Measurements from ENCODE around the gene C2CD4C. TPM values are rescaled to one million over a fixed set of nuclear protein-coding genes. Genes with fewer than 3 reads are reported as not detected.

The C2CD4C gene
- total and polyA plus RNA-seq, 4 donors = 0.88 to 1.4 (median 1.2) TPM

- Histone ChIP-seq H3K4me1 (ENCODE audit: control insufficient read depth in 5 of 5, insufficient read depth in 5 of 5, low read length in 5 of 5) (peaks cover 0 to 9% (median 0%) of the 10 kb centered on the region in 5 donors), H3K27ac (ENCODE audit: low read depth in 1 of 2, low read length in 1 of 2) (peak overlapping the region in 1 of 2 donors; percentile 6), H3K9ac (ENCODE audit: insufficient read depth in 1 of 2, low read length in 2 of 2) (no peak overlapping the region), H3K27me3 (ENCODE audit: control insufficient read depth in 3 of 3, insufficient read depth in 3 of 3, low read length in 2 of 3) (no peaks in the 10 kb centered on the region), H3K9me3 (ENCODE audit: control insufficient read depth in 4 of 4, insufficient read depth in 3 of 4, low read length in 3 of 4) (peaks cover 0 to 2% (median 0%) of the 10 kb centered on the region in 4 donors), H3K4me3 (no peak overlapping the region), H3K36me3 (ENCODE audit: control insufficient read depth in 4 of 4, insufficient read depth in 4 of 4, low read length in 4 of 4) (no peaks in the 10 kb centered on the region)
- WGBS, 2 donors = 37 to 49% methylated on average over 31 of the region's 31 CpGs
- TF ChIP-seq, protein P1, sequence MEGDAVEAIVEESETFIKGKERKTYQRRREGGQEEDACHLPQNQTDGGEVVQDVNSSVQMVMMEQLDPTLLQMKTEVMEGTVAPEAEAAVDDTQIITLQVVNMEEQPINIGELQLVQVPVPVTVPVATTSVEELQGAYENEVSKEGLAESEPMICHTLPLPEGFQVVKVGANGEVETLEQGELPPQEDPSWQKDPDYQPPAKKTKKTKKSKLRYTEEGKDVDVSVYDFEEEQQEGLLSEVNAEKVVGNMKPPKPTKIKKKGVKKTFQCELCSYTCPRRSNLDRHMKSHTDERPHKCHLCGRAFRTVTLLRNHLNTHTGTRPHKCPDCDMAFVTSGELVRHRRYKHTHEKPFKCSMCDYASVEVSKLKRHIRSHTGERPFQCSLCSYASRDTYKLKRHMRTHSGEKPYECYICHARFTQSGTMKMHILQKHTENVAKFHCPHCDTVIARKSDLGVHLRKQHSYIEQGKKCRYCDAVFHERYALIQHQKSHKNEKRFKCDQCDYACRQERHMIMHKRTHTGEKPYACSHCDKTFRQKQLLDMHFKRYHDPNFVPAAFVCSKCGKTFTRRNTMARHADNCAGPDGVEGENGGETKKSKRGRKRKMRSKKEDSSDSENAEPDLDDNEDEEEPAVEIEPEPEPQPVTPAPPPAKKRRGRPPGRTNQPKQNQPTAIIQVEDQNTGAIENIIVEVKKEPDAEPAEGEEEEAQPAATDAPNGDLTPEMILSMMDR (IDR thresholded peaks at IDR 0.05; ENCODE audit: control extremely low read depth, extremely low read depth) = no peak
- ATAC-seq (ENCODE audit: insufficient read depth, low FRiP score) = no peak
- peak in 2 of 3 donors; percentile 13 to 49 for DNase-seq
These were observed 39.0 kb upstream of the C2CD4C start for GRCh38 chr19:447816-448560.

DNA sequence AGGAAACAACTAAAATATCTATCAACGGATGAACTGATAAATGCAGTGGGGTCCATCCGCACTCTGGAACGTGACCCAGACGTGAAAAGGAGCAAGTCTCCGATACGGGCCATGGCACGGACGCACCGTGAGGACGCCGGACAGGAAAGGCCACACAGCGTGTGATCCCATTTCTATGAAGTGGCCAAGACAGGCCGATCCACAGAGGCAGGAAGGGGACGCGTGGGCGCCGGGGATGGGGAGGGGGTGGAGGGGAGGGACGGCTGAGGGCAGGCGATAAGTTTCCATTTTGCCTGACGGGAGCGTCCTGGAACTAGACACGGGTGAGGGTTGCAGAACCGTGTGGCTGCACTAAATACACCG lies 38.1 kb upstream of the C2CD4C start:
- H3K9ac ChIP-seq (ENCODE audit: insufficient read depth in 1 of 2, low read length in 2 of 2) = no peak overlapping the region
- H3K27me3 ChIP-seq (ENCODE audit: control insufficient read depth in 3 of 3, insufficient read depth in 3 of 3, low read length in 2 of 3) = no peaks in the 10 kb centered on the region
- ATAC-seq (ENCODE audit: insufficient read depth, low FRiP score) = no peak
- H3K36me3 ChIP-seq (ENCODE audit: control insufficient read depth in 4 of 4, insufficient read depth in 4 of 4, low read length in 4 of 4) = no peaks in the 10 kb centered on the region
- H3K9me3 ChIP-seq (ENCODE audit: control insufficient read depth in 4 of 4, insufficient read depth in 3 of 4, low read length in 3 of 4) = peaks cover 0 to 3% (median 0%) of the 10 kb centered on the region in 4 donors
- H3K4me1 ChIP-seq (ENCODE audit: control insufficient read depth in 5 of 5, insufficient read depth in 5 of 5, low read length in 5 of 5) = peaks cover 0 to 9% (median 0%) of the 10 kb centered on the region in 5 donors
- no peak overlapping the region for H3K27ac ChIP-seq (ENCODE audit: low read depth in 1 of 2, low read length in 1 of 2)
- DNase-seq = no peak
- WGBS, 2 donors = 70 to 75% methylated on average over 24 of the region's 24 CpGs
- TF ChIP-seq, protein P1 (IDR thresholded peaks at IDR 0.05; ENCODE audit: control extremely low read depth, extremely low read depth) = no peak
- no peak overlapping the region for H3K4me3 ChIP-seq

DNA sequence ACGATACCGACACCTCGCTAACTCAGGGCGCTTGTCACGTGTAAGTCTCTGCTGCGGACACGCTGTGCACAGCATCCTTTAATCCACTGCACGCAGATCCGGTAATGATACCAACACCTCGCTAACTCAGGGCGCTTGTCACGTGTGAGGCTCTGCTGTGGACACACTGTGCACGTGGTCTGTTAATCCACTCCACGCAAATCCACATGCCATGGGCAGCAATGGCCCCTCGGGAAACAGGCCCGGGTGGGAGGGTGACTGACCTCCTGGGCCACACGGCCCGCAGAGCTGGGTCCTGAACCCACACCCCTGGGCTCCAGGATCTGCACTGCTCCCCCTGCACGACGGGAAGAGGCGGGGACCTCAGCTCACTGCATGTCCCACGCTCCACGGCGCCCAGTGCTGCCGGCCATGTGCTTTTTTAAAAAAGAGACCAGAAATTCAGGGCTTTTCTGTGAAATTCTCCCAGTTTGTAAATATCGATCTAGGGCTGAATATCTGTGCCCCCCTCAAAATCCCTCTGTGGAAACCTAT lies 35.8 kb upstream of the C2CD4C start:
- ATAC-seq (ENCODE audit: insufficient read depth, low FRiP score) = no peak
- no peak overlapping the region for H3K27ac ChIP-seq (ENCODE audit: low read depth in 1 of 2, low read length in 1 of 2)
- no peaks in the 10 kb centered on the region for H3K36me3 ChIP-seq (ENCODE audit: control insufficient read depth in 4 of 4, insufficient read depth in 4 of 4, low read length in 4 of 4)
- H3K4me3 ChIP-seq = no peak overlapping the region
- H3K27me3 ChIP-seq (ENCODE audit: control insufficient read depth in 3 of 3, insufficient read depth in 3 of 3, low read length in 2 of 3) = peaks cover 0 to 3% (median 0%) of the 10 kb centered on the region in 3 donors
- peaks cover 0 to 9% (median 0%) of the 10 kb centered on the region in 5 donors for H3K4me1 ChIP-seq (ENCODE audit: control insufficient read depth in 5 of 5, insufficient read depth in 5 of 5, low read length in 5 of 5)
- H3K9ac ChIP-seq (ENCODE audit: insufficient read depth in 1 of 2, low read length in 2 of 2) = no peak overlapping the region
- peaks cover 0 to 5% (median 0%) of the 10 kb centered on the region in 4 donors for H3K9me3 ChIP-seq (ENCODE audit: control insufficient read depth in 4 of 4, insufficient read depth in 3 of 4, low read length in 3 of 4)
- DNase-seq = no peak
- WGBS, 2 donors = 96 to 98% methylated on average over 26 of the region's 26 CpGs
- TF ChIP-seq, protein P1 (IDR thresholded peaks at IDR 0.05; ENCODE audit: control extremely low read depth, extremely low read depth) = no peak

All from lung (tissue), 12 donors.